Measurements from ENCODE around the gene GAGE12J.
"Not testable (repeated sequence)": the region's sequence is repeated elsewhere in the genome, so short reads cannot be mapped to it uniquely, and the experiment has no call there.

DNA sequence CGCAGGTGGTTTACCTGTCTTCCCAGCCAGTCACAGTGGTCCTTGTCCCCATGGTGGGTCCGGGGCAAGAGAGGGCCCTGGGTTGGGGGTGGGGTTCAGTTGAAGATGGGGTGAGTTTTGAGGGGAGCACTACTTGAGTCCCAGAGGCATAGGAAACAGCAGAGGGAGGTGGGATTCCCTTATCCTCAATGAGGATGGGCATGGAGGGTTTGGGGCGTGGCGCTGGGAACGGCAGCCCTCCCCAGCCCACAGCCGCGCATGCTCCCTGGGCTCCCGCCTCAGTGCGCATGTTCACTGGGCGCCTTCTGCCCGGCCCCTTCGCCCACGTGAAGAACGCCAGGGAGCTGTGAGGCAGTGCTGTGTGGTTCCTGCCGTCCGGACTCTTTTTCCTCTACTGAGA is 9.4 kb downstream of the GAGE12J start, which contains the start of gene GAGE13:
- TF ChIP-seq, protein P1, sequence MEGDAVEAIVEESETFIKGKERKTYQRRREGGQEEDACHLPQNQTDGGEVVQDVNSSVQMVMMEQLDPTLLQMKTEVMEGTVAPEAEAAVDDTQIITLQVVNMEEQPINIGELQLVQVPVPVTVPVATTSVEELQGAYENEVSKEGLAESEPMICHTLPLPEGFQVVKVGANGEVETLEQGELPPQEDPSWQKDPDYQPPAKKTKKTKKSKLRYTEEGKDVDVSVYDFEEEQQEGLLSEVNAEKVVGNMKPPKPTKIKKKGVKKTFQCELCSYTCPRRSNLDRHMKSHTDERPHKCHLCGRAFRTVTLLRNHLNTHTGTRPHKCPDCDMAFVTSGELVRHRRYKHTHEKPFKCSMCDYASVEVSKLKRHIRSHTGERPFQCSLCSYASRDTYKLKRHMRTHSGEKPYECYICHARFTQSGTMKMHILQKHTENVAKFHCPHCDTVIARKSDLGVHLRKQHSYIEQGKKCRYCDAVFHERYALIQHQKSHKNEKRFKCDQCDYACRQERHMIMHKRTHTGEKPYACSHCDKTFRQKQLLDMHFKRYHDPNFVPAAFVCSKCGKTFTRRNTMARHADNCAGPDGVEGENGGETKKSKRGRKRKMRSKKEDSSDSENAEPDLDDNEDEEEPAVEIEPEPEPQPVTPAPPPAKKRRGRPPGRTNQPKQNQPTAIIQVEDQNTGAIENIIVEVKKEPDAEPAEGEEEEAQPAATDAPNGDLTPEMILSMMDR (IDR thresholded peaks at IDR 0.05; ENCODE audit: insufficient read depth, low read length), result not testable (repeated sequence)
- TF ChIP-seq, protein P2, sequence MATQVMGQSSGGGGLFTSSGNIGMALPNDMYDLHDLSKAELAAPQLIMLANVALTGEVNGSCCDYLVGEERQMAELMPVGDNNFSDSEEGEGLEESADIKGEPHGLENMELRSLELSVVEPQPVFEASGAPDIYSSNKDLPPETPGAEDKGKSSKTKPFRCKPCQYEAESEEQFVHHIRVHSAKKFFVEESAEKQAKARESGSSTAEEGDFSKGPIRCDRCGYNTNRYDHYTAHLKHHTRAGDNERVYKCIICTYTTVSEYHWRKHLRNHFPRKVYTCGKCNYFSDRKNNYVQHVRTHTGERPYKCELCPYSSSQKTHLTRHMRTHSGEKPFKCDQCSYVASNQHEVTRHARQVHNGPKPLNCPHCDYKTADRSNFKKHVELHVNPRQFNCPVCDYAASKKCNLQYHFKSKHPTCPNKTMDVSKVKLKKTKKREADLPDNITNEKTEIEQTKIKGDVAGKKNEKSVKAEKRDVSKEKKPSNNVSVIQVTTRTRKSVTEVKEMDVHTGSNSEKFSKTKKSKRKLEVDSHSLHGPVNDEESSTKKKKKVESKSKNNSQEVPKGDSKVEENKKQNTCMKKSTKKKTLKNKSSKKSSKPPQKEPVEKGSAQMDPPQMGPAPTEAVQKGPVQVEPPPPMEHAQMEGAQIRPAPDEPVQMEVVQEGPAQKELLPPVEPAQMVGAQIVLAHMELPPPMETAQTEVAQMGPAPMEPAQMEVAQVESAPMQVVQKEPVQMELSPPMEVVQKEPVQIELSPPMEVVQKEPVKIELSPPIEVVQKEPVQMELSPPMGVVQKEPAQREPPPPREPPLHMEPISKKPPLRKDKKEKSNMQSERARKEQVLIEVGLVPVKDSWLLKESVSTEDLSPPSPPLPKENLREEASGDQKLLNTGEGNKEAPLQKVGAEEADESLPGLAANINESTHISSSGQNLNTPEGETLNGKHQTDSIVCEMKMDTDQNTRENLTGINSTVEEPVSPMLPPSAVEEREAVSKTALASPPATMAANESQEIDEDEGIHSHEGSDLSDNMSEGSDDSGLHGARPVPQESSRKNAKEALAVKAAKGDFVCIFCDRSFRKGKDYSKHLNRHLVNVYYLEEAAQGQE (IDR thresholded peaks at IDR 0.05; ENCODE audit: insufficient replicate concordance, low read depth), result not testable (repeated sequence)
- not testable (repeated sequence) for TF ChIP-seq POLR2AphosphoS5 (IDR thresholded peaks at IDR 0.05; ENCODE audit: low read depth); SPI1 (IDR thresholded peaks at IDR 0.05; ENCODE audit: borderline replicate concordance, low read depth)
